Cortex of kidney (tissue), 1 donor: ENCODE results near the gene PSPH.

Experiments used
- DNase-seq: peaks from one replicate; lab custom pipeline; 2025; lab: John Stamatoyannopoulos, UW

PSPH gene

GRCh38 chr7:55996856-55997500, 54.3 kb downstream of the PSPH start:
- DNase-seq, result no peak

GRCh38 chr7:55992346-55992745, 58.9 kb downstream of the PSPH start:
- no peak for DNase-seq

- no peak for DNase-seq
Observed at GRCh38 chr7:55983537-55983936, 67.7 kb downstream of the PSPH start.

GRCh38 chr7:55980266-55980665, 71.0 kb downstream of the PSPH start:
- no peak for DNase-seq

- no peak for DNase-seq
Observed at GRCh38 chr7:55977831-55978230, 73.4 kb downstream of the PSPH start.

GRCh38 chr7:55975988-55976633, 75.1 kb downstream of the PSPH start:
- DNase-seq, result no peak

GRCh38 chr7:55973747-55974250, 77.4 kb downstream of the PSPH start:
- no peak for DNase-seq

GRCh38 chr7:55970978-55971377, 80.3 kb downstream of the PSPH start:
- DNase-seq, result no peak

- DNase-seq, result no peak
Observed at GRCh38 chr7:55970561-55970960, 80.7 kb downstream of the PSPH start.

- no peak for DNase-seq
Observed at GRCh38 chr7:55969391-55969790, 81.9 kb downstream of the PSPH start.

- no peak for DNase-seq
Observed at GRCh38 chr7:55966851-55967250, 84.4 kb downstream of the PSPH start.

GRCh38 chr7:55965805-55966421, 85.3 kb downstream of the PSPH start:
- no peak for DNase-seq

GRCh38 chr7:55965100-55965470, 86.2 kb downstream of the PSPH start:
- no peak for DNase-seq

- DNase-seq, result no peak
Observed at GRCh38 chr7:55964261-55965099, 86.8 kb downstream of the PSPH start, which contains the start of gene NIPSNAP2. Gene NIPSNAP2, plus strand, starts transcription at chr7:55964585. Its CDS starts 25 bp downstream, at chr7:55964610.

- DNase-seq, result no peak
Observed at GRCh38 chr7:55963584-55964168, 87.6 kb downstream of the PSPH start.

- DNase-seq, result no peak
Observed at GRCh38 chr7:55962014-55962413, 89.2 kb downstream of the PSPH start.
